ENCODE data around the gene FFAR1. TPM values are rescaled to one million over a fixed set of nuclear protein-coding genes. Genes with fewer than 3 reads are reported as not detected.

FFAR1 gene
- total and polyA plus RNA-seq, 2 experiments from 2014 or later = not detected

GRCh38 chr19:35379992-35380391 lies 32.3 kb downstream of the FFAR1 start:
- no peaks in the 10 kb centered on the region for H3K36me3 ChIP-seq (replicated peaks; ENCODE audit: insufficient read depth, low read depth)
- no peak overlapping the region for H2AFZ ChIP-seq
- no peaks in the 10 kb centered on the region for H3K79me2 ChIP-seq
- no peaks in the 10 kb centered on the region for H3K9me2 ChIP-seq (replicated peaks; ENCODE audit: insufficient read depth)
- DNase-seq (ENCODE audit: low spot score) = no peak
- no peaks in the 10 kb centered on the region for H3K9me3 ChIP-seq (ENCODE audit: low read depth)
- H3K4me3 ChIP-seq = no peak overlapping the region
- no peak overlapping the region for H3K4me2 ChIP-seq
- no peaks in the 10 kb centered on the region for H3K27me3 ChIP-seq
- 5% methylated on average over 1 of the region's 1 CpG for WGBS (ENCODE audit: low lambda C conversion rate, missing lambda C conversion rate)
- peaks cover 14% of the 10 kb centered on the region for H3K4me1 ChIP-seq (ENCODE audit: insufficient read depth)
- no peaks in the 10 kb centered on the region for H4K20me1 ChIP-seq (ENCODE audit: insufficient read depth, poor library complexity, severe bottlenecking)
- TF ChIP-seq EZH2 (IDR thresholded peaks at IDR 0.05; ENCODE audit: borderline replicate concordance) (no peak), EZH2phosphoT487 (IDR thresholded peaks at IDR 0.05; ENCODE audit: low read depth, severe bottlenecking, unreplicated experiment) (no peak), CTCF (IDR thresholded peaks at IDR 0.05; ENCODE audit: poor library complexity) (no peak)
- peak overlapping the region; percentile 44 for H3K27ac ChIP-seq

DNA sequence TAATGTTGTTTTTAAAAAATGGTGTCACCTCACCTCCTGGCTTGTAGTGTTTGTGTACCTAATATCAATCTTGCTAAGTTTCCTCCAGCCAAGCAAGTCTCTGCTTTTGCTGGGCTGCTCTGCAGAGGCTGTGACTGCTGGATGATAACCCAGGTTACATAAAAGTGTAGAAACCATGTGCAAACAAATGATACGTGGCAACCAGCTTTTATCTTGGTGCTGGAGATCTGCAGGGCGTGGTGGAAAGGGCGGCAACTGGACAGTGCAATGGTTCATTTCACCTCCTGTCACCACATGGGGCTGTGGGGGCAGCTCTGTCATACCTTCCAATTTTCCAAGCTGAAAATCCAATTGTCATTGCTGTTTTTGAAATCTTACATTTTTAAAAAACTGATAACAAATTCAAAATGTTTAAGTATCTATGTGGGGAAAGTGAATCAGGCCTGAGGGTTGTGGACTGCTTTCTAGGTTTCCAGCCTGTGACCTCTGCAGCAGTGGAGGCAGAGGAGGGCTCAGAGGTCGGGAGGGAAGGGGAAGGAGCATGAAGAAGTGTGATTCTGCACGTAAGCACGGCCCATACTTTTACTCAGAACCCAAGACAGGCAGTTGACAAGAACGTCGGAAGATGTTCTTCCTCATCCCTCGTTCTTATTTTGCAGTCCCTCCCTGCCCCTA lies 32.9 kb downstream of the FFAR1 start:
- Histone ChIP-seq H3K79me2 (no peaks in the 10 kb centered on the region), H3K4me2 (no peak overlapping the region), H3K4me3 (no peak overlapping the region), H4K20me1 (ENCODE audit: insufficient read depth, poor library complexity, severe bottlenecking) (no peaks in the 10 kb centered on the region), H3K27me3 (no peaks in the 10 kb centered on the region), H3K4me1 (ENCODE audit: insufficient read depth) (peaks cover 14% of the 10 kb centered on the region), H2AFZ (no peak overlapping the region), H3K36me3 (replicated peaks; ENCODE audit: insufficient read depth, low read depth) (no peaks in the 10 kb centered on the region), H3K27ac (peak overlapping the region; percentile 50), H3K9me3 (ENCODE audit: low read depth) (peaks cover under 1% of the 10 kb centered on the region), H3K9me2 (replicated peaks; ENCODE audit: insufficient read depth) (no peaks in the 10 kb centered on the region)
- WGBS (ENCODE audit: low lambda C conversion rate, missing lambda C conversion rate) = 50% methylated on average over 9 of the region's 9 CpGs
- TF ChIP-seq EZH2phosphoT487 (IDR thresholded peaks at IDR 0.05; ENCODE audit: low read depth, severe bottlenecking, unreplicated experiment) (no peak), CTCF (IDR thresholded peaks at IDR 0.05; ENCODE audit: poor library complexity) (no peak), EZH2 (IDR thresholded peaks at IDR 0.05; ENCODE audit: borderline replicate concordance) (no peak)
- peak; percentile 72 for DNase-seq (ENCODE audit: low spot score)

DNA sequence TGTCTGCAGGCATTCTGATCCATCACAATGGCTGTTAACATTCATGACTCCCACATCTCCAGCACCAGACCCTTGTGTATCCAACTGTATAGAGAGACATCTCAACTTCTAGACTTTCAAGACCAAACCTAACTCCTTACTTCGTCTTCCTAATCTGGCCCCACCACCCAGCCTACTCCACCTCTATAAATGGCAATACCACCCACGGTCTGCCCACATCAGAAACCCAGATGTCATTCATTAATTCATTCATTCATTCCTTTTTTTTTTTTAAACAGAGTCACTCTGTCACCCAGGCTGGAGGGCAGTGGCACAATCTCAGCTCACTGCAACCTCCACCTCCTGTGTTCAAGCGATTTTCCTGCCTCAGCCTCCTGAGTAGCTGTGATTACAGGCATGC lies 33.6 kb downstream of the FFAR1 start:
- Histone ChIP-seq H3K27me3 (no peaks in the 10 kb centered on the region), H3K4me1 (ENCODE audit: insufficient read depth) (peaks cover 14% of the 10 kb centered on the region), H3K9me2 (replicated peaks; ENCODE audit: insufficient read depth) (no peaks in the 10 kb centered on the region), H3K79me2 (no peaks in the 10 kb centered on the region), H3K36me3 (replicated peaks; ENCODE audit: insufficient read depth, low read depth) (no peaks in the 10 kb centered on the region), H2AFZ (no peak overlapping the region), H4K20me1 (ENCODE audit: insufficient read depth, poor library complexity, severe bottlenecking) (no peaks in the 10 kb centered on the region), H3K27ac (peak overlapping the region; percentile 50), H3K9me3 (ENCODE audit: low read depth) (peaks cover 4% of the 10 kb centered on the region), H3K4me2 (no peak overlapping the region), H3K4me3 (no peak overlapping the region)
- TF ChIP-seq EZH2phosphoT487 (IDR thresholded peaks at IDR 0.05; ENCODE audit: low read depth, severe bottlenecking, unreplicated experiment) = no peak
- TF ChIP-seq CTCF (IDR thresholded peaks at IDR 0.05; ENCODE audit: poor library complexity) = no peak
- no peak for TF ChIP-seq EZH2 (IDR thresholded peaks at IDR 0.05; ENCODE audit: borderline replicate concordance)
- 67% methylated on average over 3 of the region's 3 CpGs for WGBS (ENCODE audit: low lambda C conversion rate, missing lambda C conversion rate)
- DNase-seq (ENCODE audit: low spot score) = no peak

All from hepatocyte (in vitro differentiated cells).